Measurements from ENCODE around the gene TARM1. TPM values are rescaled to one million over a fixed set of nuclear protein-coding genes. Genes with fewer than 3 reads are reported as not detected.

The TARM1 gene
- not detected for total RNA-seq

- DNase-seq (ENCODE audit: low spot score), result no peak
Observed at GRCh38 chr19:54081032-54081431, at the start of gene TARM1. Gene TARM1, minus strand, starts transcription at chr19:54081365. Its CDS starts 25 bp downstream, at chr19:54081340.

GRCh38 chr19:54129617-54129996 lies 48.4 kb upstream of the TARM1 start:
- no peak for DNase-seq (ENCODE audit: low spot score)

GRCh38 chr19:54128796-54129616 lies 47.8 kb upstream of the TARM1 start:
- DNase-seq (ENCODE audit: low spot score), result no peak

- DNase-seq (ENCODE audit: low spot score), result no peak
Observed at GRCh38 chr19:54128441-54128725, 47.2 kb upstream of the TARM1 start.

GRCh38 chr19:54127688-54128440 lies 46.7 kb upstream of the TARM1 start:
- no peak for DNase-seq (ENCODE audit: low spot score)

GRCh38 chr19:54125713-54126112 lies 44.5 kb upstream of the TARM1 start:
- no peak for DNase-seq (ENCODE audit: low spot score)

GRCh38 chr19:54124393-54124792 lies 43.2 kb upstream of the TARM1 start:
- DNase-seq (ENCODE audit: low spot score), result no peak

- DNase-seq (ENCODE audit: low spot score), result no peak
Observed at GRCh38 chr19:54123682-54124081, 42.5 kb upstream of the TARM1 start.

- DNase-seq (ENCODE audit: low spot score), result no peak
Observed at GRCh38 chr19:54121259-54121658, 40.1 kb upstream of the TARM1 start.

- DNase-seq (ENCODE audit: low spot score), result peak; percentile 97
Observed at GRCh38 chr19:54115109-54116063, 34.2 kb upstream of the TARM1 start, which contains the start of the genes PRPF31 and TFPT. Gene PRPF31, plus strand, starts transcription at chr19:54115754. Its CDS starts 2,525 bp downstream, at chr19:54118279. Gene TFPT, minus strand, starts transcription at chr19:54115657. Its CDS starts 388 bp downstream, at chr19:54115269.

GRCh38 chr19:54114340-54115108 lies 33.4 kb upstream of the TARM1 start:
- DNase-seq (ENCODE audit: low spot score), result peak; percentile 70

GRCh38 chr19:54109651-54110050 lies 28.5 kb upstream of the TARM1 start:
- DNase-seq (ENCODE audit: low spot score), result no peak

GRCh38 chr19:54108496-54108895 lies 27.3 kb upstream of the TARM1 start:
- DNase-seq (ENCODE audit: low spot score), result no peak

GRCh38 chr19:54107876-54108490 lies 26.8 kb upstream of the TARM1 start:
- DNase-seq (ENCODE audit: low spot score), result no peak

GRCh38 chr19:54106716-54107115 lies 25.6 kb upstream of the TARM1 start:
- DNase-seq (ENCODE audit: low spot score), result no peak

- no peak for DNase-seq (ENCODE audit: low spot score)
Observed at GRCh38 chr19:54105796-54106195, 24.6 kb upstream of the TARM1 start.

- no peak for DNase-seq (ENCODE audit: low spot score)
Observed at GRCh38 chr19:54104998-54105715, 24.0 kb upstream of the TARM1 start.

- DNase-seq (ENCODE audit: low spot score), result peak; percentile 97
Observed at GRCh38 chr19:54102421-54103169, 21.4 kb upstream of the TARM1 start, which contains the start of gene NDUFA3. Gene NDUFA3, plus strand, starts transcription at chr19:54102855. Its CDS starts 24 bp downstream, at chr19:54102879.

- DNase-seq (ENCODE audit: low spot score), result no peak
Observed at GRCh38 chr19:54100561-54100960, 19.4 kb upstream of the TARM1 start, which contains the start of gene OSCAR. Gene OSCAR, minus strand, starts transcription at chr19:54100803. Its CDS starts 11 bp downstream, at chr19:54100792.

Measured in ureter (tissue), 1 donor.